ENCODE data around the gene EPSTI1.
"Not testable (repeated sequence)": the region's sequence is repeated elsewhere in the genome, so short reads cannot be mapped to it uniquely, and the experiment has no call there.

The EPSTI1 gene

GRCh38 chr13:42893214-42893671, 98.8 kb downstream of the EPSTI1 start:
- no peak for DNase-seq (ENCODE audit: low spot score)

- DNase-seq (ENCODE audit: low spot score): no peak
These were observed 99.3 kb downstream of the EPSTI1 start for GRCh38 chr13:42892760-42893159.

DNA sequence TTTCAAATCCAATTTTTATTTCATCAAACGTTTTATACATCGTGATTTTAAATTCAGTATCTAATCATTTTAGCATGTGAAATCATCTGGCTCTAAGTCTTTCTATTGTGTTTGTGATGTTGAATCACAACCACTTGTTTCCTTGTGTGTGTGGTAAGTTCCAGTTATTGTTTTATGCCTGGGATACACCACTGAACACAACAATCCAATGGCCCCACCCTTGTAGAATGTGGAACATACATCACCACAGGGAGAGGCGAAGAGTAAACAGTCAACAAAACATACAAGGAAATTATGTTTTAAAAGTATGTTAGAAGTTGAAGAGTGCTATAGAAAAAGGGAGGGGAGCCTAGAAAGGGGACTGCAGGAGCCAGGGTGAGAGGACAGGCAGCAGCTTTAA, 100.5 kb downstream of the EPSTI1 start:
- no peak for DNase-seq (ENCODE audit: low spot score)

- no peak for DNase-seq (ENCODE audit: low spot score)
These were observed 106.7 kb downstream of the EPSTI1 start for GRCh38 chr13:42885325-42885724.

DNA sequence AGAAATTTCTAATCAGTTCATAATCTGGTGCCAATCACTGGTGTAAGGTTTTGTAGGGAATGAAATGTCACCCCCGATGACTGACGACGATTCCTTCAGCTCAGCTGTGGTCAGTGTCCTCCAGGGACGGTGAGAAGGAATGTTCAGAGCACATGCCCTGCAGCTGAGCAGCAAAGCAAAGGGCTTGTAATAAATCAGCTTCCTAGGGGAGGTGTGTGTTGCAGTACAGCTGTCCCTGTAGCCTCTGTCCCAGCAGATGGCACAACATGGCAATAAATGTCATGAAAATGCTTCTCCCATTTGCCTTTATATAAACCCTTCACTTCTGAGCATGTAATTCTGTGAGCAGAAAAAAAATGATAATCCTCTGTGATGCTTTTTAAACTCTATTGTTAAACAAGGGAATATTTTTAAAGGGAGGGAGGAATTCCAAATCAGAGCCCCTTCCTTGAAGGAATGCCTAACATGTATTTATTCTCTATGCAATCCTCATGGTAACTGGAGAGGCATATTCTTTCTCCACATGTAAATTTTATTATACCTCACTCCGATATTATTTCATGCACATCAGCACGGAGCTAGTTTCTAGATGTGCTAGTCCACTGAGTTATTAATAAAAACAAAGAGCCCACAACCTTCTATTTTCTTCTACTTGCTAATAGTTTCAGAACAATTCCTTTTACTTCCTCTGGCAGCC, 108.1 kb downstream of the EPSTI1 start:
- DNase-seq (ENCODE audit: low spot score): no peak

- no peak for DNase-seq (ENCODE audit: low spot score)
These were observed 108.9 kb downstream of the EPSTI1 start for GRCh38 chr13:42883142-42883541.

DNA sequence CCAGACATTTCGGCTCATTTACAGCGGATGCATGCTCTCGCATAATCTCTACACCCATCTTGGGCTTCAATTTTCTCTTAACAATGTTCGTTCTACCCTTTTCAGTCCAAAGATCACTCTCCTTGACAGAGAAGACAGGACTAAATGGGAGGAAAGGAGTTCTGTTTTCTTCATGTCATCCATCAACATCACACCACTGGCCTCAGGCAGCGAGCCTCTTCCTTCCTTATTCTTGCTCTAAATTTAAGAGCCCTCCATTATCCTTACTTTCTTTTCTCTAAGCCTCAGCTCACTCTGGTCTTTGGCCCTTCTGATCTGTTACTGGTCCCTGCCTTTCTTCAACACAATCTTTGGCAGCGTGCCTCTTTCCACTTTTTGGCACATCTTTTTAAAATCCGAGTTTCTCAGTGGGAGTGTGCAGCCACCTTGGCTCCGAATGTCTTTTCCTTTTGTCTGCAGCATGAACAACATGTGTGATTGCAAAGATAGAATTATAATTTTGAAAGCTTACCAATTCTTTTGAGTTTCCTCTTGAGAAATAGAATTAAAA, 111.9 kb downstream of the EPSTI1 start:
- DNase-seq (ENCODE audit: low spot score): no peak

DNA sequence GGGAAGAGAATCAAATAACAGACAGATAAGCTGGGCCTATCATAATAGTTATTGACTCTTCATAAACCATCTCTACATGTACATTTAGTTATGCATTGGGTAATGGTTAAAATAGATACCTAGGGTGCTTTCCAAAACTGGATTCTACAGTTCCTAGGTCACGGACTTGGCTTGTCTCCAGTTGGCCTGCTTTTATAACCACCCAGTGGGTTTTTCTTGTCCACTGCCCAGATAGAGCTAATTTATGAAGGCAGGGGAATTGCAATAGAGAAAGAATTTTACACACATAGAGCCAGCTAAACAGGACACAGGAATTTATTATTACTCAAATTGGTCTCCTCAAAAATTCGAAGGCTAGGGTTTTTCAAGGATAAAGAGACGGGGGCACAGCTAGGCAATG, 113.3 kb downstream of the EPSTI1 start:
- no peak for DNase-seq (ENCODE audit: low spot score)

DNA sequence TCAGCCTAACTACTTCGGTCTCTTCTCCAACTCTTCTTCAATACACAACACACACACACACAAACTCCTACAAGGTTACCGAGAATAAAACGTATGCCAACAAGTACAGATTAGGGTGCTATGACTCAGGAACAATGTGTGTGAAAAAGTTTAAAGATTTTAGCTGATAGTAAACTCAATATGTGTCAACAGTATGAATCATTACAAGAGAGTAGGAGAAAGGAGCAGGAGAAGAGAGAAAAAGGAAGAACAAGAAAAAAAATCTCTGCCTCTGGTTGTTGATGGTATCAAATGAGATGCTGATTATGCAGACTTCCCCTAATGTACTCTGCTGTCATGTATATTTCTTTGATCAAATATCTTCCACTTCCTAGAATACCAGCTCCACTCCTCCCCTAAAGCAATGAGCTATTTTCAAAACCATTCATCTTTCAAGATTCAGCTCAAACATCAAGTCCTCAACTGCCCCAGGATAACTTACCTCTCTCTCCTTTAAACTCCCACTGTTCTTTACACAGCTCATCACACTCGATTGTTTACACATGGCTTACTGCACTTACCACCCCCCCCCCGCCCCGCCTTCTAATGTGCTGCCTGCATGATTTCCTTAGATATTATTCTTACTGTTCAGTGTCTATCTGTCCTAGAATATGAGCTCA, 115.0 kb downstream of the EPSTI1 start:
- DNase-seq (ENCODE audit: low spot score): no peak

DNA sequence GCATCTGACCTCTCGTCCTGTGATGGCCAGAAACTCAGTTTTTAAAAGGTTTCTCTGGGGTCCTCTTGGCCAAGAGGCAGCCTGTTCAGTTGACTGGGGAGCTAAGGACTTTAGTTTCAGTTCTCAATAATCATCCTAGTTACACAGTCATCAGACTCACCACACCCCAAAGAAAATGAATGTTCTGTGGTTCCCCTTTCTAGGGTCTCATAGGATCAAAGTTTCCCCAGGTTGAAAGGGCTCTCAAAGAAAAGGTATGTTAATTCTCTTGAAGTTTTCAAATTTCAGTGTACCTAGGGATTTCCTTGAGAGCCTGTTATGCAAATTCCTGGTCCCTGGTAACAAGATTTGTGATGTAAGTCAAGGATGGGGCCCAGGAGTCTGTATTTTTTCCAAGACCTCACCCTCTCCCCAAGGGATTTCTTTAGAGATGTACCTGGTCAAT, 115.7 kb downstream of the EPSTI1 start:
- DNase-seq (ENCODE audit: low spot score): no peak

DNA sequence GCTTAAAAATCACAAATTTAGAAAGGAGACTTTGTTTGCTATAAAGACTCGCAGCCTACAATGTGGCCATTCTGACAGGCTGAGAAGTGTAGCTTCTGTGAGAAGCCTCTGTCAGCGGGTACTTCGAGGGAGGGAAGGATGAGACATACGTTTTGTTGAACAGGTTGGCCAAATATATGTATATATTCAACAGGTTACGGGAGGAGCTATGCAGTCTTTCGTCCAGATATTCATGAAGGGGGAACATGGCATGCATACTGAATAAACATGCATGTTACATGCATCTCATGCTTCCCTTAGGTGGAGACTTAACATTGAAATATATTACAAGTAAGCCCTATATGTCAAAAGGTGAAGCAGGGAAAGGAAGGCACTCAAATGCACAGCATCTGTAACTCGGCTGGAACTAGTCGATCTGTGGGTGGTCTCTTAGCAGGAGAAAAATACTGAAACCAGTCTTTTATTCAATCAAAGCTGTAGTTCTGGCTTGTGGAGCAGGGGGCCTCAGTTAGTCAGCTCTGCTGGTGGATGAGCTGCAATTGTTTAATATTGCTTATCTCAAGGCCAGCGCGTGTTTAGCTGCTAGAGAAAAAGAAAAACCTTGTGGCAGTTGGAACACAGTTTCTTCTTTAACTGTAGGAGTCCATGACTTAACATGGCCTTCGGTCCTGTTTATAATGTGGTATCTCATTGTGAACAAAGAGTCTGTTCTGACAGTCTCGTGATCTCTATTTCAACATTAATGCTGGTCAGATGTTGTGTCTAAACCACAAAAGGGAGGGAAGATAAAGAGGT, 116.4 kb downstream of the EPSTI1 start:
- DNase-seq (ENCODE audit: low spot score): no peak

- no peak for DNase-seq (ENCODE audit: low spot score)
These were observed 117.8 kb downstream of the EPSTI1 start for GRCh38 chr13:42874221-42874620.

- no peak for DNase-seq (ENCODE audit: low spot score)
These were observed 119.0 kb downstream of the EPSTI1 start for GRCh38 chr13:42873081-42873480.

DNA sequence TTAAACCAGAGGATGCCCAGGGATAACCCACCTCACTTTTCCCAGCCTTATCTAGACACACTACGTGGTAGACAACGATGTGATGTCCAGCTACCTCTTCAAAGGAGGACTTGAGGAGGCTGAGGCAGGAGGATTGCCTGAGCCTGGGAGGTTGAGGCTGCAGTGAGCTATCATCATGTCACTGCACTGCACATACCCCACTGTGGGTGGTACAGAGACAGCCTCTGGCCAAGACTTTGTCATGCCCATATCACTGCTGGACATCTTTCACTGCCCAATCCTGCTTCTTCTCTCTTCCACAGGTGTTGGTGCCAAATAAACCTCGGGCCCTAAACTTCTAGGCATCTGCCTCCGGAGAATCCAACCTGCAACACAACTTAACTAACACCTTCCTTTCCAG, 124.8 kb downstream of the EPSTI1 start:
- no peak for DNase-seq (ENCODE audit: low spot score)

DNA sequence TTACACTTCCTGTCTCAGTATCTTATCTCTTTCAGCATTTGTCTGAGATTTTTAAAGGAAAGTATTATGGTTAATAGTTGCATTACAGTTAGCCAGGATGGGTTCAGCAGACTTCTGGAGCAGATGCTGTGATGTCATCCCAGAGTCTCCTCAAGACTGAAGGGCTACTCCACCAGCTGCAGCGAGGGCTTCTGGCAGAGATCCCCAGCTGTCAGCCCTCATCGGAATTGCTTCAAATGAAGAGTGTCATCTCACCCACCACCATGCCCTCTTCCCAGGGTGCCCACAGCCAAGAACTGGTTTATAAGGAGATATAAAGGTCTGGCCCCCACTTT, 126.3 kb downstream of the EPSTI1 start:
- no peak for DNase-seq (ENCODE audit: low spot score)

DNA sequence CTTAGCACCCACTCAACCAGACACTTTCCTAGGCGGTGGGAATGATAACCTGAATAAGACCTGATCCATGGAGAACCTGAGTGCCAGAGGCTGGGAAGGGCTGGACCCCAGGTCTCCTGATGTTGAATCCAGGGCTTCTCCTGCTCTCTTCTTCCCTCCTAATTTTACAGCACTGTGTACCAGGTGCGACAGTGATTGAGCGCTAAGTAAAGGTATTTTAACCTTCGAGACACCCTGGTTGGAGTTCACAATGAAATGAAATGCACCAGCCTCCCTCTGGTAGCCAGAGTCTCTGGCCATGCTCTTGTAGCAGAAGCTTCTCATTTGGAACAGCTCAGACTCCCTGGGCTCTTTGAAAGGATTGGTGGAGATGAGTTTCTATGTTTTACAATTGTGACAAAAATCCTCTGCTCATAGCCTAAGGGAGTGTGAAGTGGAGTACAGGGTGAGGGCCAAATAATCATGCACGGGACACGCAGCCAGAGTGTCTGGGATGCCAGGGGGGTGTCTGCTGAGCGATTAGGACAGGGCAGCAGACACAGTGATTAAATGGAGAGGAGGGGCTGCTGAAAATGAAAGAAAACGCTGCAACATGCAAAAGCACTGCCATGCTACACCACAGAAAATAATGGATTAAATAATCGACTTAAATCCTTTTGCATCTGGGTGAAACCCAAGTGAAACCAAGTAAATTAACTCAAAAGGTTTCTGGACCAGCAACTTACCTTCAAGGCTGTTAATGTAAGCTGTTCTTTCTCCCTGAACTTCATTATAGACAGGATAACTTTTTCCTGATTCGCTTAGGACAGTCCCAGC, 126.9 kb downstream of the EPSTI1 start:
- DNase-seq (ENCODE audit: low spot score): no peak

- DNase-seq (ENCODE audit: low spot score): not testable (repeated sequence)
These were observed 129.7 kb downstream of the EPSTI1 start for GRCh38 chr13:42862370-42862769.

DNA sequence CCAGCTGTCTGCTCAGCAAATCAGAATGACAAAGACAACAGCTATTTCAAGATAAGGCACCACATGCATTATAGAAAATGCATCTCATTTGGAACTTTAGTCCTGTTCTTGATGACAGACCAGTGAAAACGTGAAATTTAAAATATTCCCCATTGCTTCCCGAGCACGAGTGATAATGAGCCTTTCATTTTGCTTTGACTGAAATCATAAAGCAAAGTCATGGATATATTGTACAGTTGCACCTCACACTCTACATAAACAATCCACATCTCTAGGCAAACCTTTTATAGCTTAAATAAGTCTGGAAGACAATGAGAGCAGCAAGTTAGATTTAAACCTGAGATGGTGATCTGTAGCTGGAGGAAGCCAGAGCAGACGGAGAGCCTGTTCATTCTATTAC, 131.6 kb downstream of the EPSTI1 start:
- DNase-seq (ENCODE audit: low spot score): no peak

GRCh38 chr13:42859760-42860159, 132.3 kb downstream of the EPSTI1 start:
- no peak for DNase-seq (ENCODE audit: low spot score)

DNA sequence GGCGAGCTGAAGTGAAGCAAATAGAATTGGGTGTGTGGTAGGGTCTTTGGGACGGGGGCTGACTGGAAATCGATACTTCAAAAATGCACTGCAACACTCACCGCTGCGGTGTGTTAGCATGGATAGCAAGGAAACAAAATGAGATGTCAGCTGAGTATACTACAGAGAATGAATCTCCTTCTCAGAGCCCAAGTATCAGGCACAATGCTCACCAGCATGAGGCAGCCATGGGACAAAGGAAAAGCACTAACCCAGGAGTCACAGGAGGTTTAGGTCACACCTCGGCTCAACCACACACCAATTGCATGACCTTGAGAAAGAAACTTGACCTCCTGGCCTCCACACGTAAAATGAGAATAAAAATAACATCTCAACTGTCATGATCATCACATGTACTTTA, 136.6 kb downstream of the EPSTI1 start:
- no peak for DNase-seq (ENCODE audit: low spot score)

DNA sequence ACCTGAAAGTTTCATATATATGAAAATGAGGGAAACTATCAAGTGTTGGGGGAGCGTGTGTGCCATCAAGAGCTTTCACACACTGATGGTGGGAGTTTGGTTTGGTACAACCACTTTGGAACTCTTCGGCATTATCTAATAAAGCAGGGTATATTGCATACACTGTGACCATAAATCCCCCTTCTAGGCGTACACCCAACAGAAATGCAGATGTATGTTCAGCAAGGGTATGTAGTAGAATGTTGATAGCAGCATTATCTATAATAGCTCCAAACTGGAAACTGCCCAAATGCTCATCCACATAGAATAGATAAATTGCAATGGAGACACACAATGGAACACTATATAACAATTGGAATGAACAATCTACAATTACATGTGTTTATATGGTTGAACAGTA, 139.9 kb downstream of the EPSTI1 start:
- DNase-seq (ENCODE audit: low spot score): no peak

DNA sequence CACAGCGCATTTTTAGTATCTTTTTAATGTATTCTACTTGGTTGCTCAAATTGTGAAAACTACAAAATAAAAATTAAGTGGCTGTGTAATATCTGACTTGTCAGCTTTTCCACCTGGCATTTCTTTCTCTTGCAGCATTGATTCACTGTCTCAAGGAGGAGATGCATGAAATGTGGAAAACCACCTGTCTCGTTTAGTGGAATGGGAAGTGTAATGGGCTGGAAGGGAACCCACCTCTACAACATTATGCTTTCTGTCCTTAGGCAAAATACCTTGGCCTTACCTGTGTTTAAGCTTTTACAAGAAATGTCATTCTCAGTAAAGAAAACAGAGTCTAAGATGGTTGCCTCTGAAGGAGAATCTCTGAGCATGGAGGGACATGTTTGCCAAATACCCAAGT, 142.8 kb downstream of the EPSTI1 start:
- no peak for DNase-seq (ENCODE audit: low spot score)
